ENCODE data around the gene EEFSEC. TPM values are rescaled to one million over a fixed set of nuclear protein-coding genes. Genes with fewer than 3 reads are reported as not detected.

EEFSEC gene
- total RNA-seq, 1 donor from 2014 or later, result 12.6 TPM

GRCh38 chr3:128217702-128218547 lies 64.6 kb downstream of the EEFSEC start:
- Histone ChIP-seq H3K27me3 (ENCODE audit: control insufficient read depth, insufficient read depth, low read length) (no peaks in the 10 kb centered on the region), H3K4me3 (ENCODE audit: low read depth, low read length) (no peak overlapping the region), H3K36me3 (ENCODE audit: control insufficient read depth, insufficient read depth, low read length) (no peaks in the 10 kb centered on the region)
- TF ChIP-seq CTCF (IDR thresholded peaks at IDR 0.05; ENCODE audit: insufficient read depth, low read length, poor library complexity, severe bottlenecking), result no peak
- DNase-seq (ENCODE audit: low read depth), result peak; percentile 18

DNA sequence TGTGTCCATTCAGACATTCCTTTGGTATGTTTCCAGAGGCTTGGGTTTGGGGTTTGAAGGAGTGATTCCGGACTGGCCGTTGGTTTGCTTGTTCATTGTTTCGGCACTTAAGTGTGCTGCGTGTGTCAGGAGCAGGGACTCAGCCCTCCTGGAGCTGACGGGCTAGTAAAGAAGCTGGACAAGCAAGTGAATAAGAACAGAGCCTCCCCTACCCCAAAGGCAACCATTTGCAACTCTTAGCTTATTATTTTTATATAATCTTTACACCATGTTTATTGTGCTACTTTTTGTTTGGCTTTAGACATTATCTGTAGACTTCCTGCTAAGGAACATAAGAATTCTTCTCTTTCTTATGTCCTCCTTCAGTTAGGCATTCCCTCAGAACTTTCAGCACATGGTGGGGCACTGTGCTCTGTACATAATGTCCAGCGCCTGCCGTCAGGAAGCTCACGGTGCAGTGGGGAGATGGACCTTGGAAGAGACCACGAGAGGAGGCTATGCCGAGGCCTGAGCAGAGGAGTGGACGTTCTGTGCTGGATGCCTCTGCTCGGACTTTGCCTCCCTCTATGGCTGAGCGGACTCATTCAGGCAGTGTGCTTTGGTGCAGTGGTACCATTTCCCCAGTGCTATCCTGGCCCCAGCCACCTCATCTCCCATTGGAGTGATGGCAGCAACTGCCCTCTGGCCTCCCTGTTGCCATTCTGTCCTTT lies 65.4 kb downstream of the EEFSEC start:
- no peaks in the 10 kb centered on the region for H3K36me3 ChIP-seq (ENCODE audit: control insufficient read depth, insufficient read depth, low read length)
- H3K4me3 ChIP-seq (ENCODE audit: low read depth, low read length), result no peak overlapping the region
- DNase-seq (ENCODE audit: low read depth), result no peak
- H3K27me3 ChIP-seq (ENCODE audit: control insufficient read depth, insufficient read depth, low read length), result no peaks in the 10 kb centered on the region
- TF ChIP-seq CTCF (IDR thresholded peaks at IDR 0.05; ENCODE audit: insufficient read depth, low read length, poor library complexity, severe bottlenecking), result no peak

DNA sequence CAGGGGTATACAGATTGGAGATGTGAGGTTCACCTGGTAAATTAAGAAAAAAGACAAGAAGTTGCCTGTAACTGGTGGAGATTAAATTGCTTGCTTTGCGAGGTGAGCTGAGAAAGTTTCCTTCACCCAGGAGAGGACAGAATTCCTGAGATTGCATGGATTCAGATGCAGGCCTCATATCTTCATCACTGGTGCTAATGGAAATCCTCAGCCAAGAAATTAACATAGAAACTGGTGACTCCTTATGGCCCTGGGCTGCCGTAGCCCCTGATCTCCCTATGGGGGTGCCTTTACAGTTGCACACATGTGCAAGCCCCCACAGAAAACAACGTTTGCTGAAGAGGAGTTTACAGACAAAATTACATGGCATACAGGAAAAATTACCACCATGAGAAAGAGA lies 68.0 kb downstream of the EEFSEC start:
- DNase-seq (ENCODE audit: low read depth), result no peak
- H3K27me3 ChIP-seq (ENCODE audit: control insufficient read depth, insufficient read depth, low read length), result no peaks in the 10 kb centered on the region
- no peaks in the 10 kb centered on the region for H3K36me3 ChIP-seq (ENCODE audit: control insufficient read depth, insufficient read depth, low read length)
- H3K4me3 ChIP-seq (ENCODE audit: low read depth, low read length), result no peak overlapping the region
- TF ChIP-seq CTCF (IDR thresholded peaks at IDR 0.05; ENCODE audit: insufficient read depth, low read length, poor library complexity, severe bottlenecking), result no peak

DNA sequence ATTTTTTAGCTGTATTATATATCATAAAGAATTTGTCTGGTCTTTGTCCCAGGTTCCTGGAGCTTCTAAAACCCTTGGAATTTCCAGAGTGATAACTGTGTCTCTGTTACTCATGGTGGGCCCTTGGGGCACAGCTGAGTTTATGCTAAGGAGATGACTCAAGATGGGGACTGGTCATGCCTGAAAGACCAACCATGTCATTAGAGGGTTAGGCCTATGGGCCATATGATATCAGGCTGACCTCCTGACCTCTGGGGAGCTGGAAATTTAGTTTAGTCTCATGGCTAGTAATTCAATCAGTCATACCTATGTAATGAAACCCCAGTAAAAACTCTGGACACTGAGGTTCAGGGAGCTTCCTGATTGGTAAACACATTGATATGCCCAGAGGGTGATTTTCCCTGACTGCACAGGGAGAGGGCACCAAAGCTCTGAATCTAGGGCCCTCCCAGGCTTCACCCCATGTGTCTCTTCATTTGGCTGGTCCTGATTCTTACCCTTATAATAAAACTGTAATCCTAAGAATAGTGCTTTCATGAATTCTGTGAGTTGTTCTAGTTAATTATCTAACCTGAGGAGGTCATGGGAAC lies 69.6 kb downstream of the EEFSEC start:
- Histone ChIP-seq H3K4me3 (ENCODE audit: low read depth, low read length) (no peak overlapping the region), H3K27me3 (ENCODE audit: control insufficient read depth, insufficient read depth, low read length) (no peaks in the 10 kb centered on the region), H3K36me3 (ENCODE audit: control insufficient read depth, insufficient read depth, low read length) (no peaks in the 10 kb centered on the region)
- TF ChIP-seq CTCF (IDR thresholded peaks at IDR 0.05; ENCODE audit: insufficient read depth, low read length, poor library complexity, severe bottlenecking), result no peak
- no peak for DNase-seq (ENCODE audit: low read depth)

GRCh38 chr3:128226186-128226725 lies 73.0 kb downstream of the EEFSEC start:
- Histone ChIP-seq H3K4me3 (ENCODE audit: low read depth, low read length) (no peak overlapping the region), H3K27me3 (ENCODE audit: control insufficient read depth, insufficient read depth, low read length) (no peaks in the 10 kb centered on the region), H3K36me3 (ENCODE audit: control insufficient read depth, insufficient read depth, low read length) (no peaks in the 10 kb centered on the region)
- no peak for TF ChIP-seq CTCF (IDR thresholded peaks at IDR 0.05; ENCODE audit: insufficient read depth, low read length, poor library complexity, severe bottlenecking)
- DNase-seq (ENCODE audit: low read depth), result no peak
